Stimulated activated CD4-positive, alpha-beta T cell treated with anti-CD3 and anti-CD28 coated beads, Interleukin-1b, Interleukin-23, amount 100 ng/mL, for 24 hours (primary cell): ENCODE measurements around the gene NKAIN2.

Experiments used
- DNase-seq, 4 experiments: peaks; one replicate each; pipeline ENCODE4 v3.0.0-alpha.2; 2020; ENCODE audit warnings: low read depth in 4 of 4, low spot score in 1 of 4

NKAIN2 gene

GRCh38 chr6:124742971-124743370 is 939.3 kb downstream of the NKAIN2 start:
- DNase-seq: no peak

DNA sequence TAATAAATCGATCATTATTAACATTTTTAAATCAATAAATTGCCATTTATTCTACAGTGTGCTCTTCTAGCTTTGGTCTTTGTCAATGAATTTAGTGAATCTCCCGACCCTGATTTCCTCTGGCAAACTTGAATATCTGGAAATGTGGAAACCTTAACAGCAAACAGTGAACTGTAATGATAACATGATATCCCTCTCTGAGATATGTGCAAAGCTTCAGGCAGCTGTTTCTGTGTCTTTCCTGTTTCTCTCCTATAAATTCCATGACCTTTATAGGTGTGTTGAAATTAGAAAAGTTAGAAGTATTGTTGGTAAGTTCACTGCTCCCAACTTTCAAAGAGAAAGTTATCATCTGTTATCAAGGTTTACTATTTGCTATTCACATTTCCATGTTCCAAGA is 939.8 kb downstream of the NKAIN2 start:
- DNase-seq: no peak

DNA sequence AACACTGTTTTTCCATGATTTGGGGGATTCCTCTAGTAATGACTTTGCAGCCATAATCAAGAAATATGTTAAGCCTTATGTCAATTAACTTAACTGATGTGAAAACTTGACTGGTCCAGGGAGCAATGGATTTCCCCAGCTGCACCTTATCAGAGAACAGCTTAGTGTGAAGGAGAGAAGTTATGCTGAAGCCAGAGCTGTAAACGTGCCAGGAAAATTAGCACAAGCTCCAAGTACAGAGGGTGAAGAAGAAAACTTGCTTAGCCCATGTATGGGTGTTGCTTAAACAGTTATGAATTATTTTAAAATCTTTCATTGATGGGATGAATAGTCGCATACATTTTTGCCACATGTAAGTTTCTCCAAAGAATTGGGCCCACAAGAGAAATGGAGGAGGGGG is 943.7 kb downstream of the NKAIN2 start:
- DNase-seq: no peak

- no peak for DNase-seq
These were observed 945.1 kb downstream of the NKAIN2 start for GRCh38 chr6:124748778-124749177.

DNA sequence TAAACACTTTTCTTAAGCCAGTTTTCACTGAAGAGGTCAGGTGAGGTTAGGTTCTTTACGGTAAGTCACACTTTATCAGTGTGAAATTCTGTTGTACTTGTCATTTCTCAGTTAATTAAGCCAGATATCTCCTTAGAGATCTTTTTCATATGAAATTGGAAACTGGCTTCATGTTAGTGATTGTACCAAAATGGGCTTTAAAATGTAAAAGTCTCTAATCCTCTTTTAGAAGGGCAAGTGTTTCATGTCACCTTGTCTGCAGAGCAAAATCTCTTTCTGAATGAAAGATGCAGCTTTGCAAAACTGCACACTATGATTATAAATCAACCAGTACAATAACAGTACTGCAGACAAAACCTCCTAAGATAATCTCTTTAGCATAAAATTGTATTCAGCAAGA is 949.3 kb downstream of the NKAIN2 start:
- DNase-seq: no peak

GRCh38 chr6:124753562-124754105 is 950.0 kb downstream of the NKAIN2 start:
- DNase-seq: no peak

DNA sequence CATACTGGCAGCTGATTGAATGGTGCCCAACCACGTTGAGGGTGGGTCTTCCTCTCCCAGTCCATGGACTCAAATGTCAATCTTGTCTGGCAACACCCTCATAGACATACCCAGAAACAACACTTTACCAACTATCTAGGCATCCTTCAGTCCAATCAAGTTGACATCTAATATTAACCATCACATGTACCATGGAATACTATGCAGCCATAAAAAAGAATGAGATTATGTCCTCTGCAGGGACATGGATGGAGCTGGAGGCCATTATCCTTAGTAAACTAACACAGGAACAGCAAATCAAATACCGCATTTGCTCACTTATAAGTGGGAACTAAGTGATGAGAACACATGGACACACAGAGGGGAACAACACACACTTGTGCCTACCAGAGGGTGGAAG is 951.7 kb downstream of the NKAIN2 start:
- no peak for DNase-seq

- DNase-seq: no peak
These were observed 953.9 kb downstream of the NKAIN2 start for GRCh38 chr6:124757560-124757959.

DNA sequence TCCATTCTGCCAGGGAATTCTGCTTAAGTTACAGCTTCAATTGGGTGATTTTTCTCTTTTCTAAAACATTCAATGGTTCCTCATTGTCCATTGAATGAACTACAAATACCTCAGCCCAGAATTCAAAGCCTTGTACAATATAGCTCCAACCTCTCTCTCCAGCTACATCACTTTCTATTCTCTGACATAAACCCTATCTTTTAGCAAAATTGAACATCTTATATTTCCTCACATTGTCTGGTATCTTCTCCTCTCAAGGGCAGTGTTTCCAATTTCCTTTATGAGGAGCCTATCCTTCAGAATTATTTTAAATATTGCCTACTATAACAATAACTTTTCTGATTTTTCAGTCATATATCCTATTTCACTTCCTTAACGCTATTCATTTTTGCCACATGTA is 955.0 kb downstream of the NKAIN2 start:
- DNase-seq: no peak

- no peak for DNase-seq
These were observed 961.6 kb downstream of the NKAIN2 start for GRCh38 chr6:124765280-124765679.

DNA sequence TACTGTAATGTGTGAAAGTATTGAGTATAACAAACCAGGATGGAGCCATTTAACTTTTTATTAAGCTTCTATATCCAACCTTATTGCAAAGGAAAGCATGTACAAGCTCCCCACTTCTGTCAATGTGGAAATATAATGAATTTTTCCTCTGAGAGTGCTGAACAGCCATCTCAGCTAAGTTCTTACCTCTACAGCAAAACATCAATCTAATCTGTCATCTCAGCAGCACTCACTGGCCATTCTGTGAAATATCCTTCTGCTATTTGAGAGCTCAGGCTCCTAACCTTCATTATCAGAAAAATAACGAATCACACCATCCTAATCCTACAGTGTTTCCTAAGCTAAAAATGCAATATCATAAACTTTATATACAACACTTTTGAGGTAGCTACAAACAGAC is 964.6 kb downstream of the NKAIN2 start:
- DNase-seq: no peak

GRCh38 chr6:124769811-124770544 is 966.3 kb downstream of the NKAIN2 start:
- no peak for DNase-seq

DNA sequence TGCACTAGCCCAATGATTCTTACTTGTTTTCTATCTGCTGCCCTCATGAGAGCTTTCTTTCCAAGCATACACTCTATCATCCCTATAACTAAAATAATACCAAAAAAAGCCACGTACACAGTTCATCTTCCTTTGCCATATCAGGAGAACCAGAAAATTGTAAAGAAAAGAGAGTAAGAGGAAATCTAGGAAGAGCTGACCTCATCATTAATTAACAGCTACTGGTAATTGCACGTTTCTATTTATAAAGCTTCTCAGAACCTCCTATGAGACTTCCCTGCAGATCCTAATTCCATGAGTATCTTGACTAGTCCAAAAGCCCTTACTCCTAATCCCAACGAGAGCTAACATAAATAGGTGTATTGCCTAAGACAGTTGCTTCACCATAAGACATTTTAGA is 967.1 kb downstream of the NKAIN2 start:
- DNase-seq: no peak

GRCh38 chr6:124772733-124773319 is 969.2 kb downstream of the NKAIN2 start:
- no peak for DNase-seq

- DNase-seq: no peak
These were observed 971.5 kb downstream of the NKAIN2 start for GRCh38 chr6:124775121-124775520.

DNA sequence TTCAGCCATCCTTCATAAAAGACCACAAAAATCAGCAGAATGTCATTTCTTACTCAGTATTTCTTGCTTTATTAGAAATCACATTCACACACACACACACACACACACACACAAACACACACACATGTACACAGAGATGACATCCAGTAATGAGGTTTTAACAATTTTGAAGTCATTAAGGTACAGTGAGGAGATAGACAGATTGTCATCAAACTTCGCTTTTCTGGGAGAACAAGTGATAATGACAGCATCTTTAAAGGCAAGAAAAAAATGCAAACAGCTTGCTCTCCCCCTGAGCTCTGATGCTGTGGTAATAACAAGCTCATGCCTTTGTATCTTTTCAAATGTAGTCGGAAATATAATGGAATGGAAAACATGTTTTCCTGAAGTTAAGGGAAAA is 974.2 kb downstream of the NKAIN2 start:
- no peak for DNase-seq

DNA sequence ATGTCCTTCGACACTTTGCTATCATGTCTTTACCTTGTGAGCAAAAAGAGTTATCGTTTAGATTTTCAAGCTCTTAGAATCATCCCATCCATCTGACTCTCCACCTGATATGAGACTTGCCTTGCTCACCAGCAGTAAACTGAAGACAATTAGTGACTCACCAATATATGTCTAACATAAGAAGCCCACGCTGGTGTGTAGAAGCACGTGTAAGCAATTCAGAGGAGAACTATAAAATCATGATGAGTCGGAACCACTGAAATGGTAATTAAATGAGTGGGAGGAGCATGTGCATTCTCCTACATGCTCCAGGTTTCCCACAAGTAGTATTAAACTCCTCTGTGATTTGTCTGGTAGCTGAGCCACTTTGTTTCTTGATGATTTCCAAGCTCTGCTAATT is 977.0 kb downstream of the NKAIN2 start:
- DNase-seq: no peak

DNA sequence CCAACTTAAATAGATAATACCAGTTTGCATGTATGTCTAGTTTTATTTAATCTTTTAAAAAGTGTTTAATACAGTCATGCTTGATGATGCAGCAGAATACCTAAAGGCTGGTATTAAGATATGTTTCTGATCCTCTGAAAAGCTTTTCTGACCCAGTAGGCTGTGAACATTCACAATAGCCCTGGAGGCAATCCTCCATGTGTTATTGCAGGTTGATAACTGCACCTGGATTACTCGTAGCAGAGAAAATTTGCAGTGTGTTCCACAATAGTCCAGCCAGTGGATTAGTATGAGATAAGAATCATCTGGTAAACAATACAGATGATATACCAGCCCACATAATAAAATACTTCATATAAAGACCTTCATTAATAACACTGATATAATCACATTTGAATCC is 979.7 kb downstream of the NKAIN2 start:
- DNase-seq: no peak

GRCh38 chr6:124791156-124791555 is 987.5 kb downstream of the NKAIN2 start:
- DNase-seq: no peak

DNA sequence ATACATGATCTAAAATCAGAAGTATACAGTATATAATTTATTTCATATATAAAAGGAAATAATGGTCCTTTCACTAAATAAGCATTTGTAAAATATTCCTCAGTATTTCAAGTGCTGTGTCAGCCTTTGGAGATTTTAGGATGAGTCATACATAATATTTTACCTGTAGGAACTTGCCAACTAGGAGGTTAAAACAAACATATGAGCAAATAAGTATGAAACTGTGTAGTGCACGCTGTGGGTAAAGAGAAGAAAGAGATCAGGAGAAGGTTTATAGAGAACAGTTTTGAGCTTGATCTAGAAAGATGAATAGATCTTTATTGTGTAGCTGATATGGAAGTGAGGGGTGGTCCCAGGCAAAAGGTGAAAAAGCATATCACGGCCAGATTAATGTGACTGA is 988.7 kb downstream of the NKAIN2 start:
- no peak for DNase-seq

GRCh38 chr6:124793398-124793797 is 989.7 kb downstream of the NKAIN2 start:
- DNase-seq: no peak

DNA sequence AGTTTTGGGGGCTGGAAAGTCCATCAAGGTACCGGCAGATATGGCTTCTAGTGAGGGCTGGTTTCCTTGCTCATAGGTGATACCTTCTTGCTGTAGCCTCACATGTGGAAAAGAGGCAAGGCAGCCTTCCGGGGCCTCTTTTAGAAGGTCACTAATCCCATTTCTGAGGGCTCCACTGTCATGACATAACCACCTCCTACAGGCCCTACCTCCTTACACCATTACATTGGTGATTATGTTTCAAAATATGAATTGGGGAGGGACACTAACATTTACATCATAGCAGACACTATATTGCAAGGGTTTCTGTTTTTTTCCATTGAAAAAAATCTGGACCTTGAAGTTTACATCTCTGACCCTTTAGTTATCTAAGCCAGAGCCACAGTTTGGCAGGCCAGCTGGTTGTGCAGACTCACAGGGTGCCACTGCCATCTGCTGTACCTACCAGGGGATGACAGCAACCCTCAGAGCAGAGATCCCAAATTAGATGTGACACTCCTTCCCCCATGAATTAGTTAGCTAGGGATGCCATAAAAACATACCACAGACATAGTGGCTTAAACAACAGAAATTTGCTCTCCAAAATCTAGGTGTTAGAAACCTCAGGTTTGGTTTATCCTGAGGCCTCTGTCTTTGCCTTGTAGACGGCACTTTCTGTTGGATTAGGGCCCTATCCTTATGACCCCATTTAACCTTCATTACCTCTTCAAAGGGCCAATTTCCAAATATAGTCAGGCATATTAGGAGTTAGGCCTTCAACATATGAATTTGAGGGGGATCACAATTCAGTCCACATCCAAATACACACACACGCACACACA is 992.2 kb downstream of the NKAIN2 start:
- no peak for DNase-seq
